DMS 273 treated with DMSO at 0.1 percent for 48 hours (cell line): ENCODE results near the gene MYO16.

Source experiments
- DNase-seq: peaks from one replicate; lab custom pipeline; 2025; lab: John Stamatoyannopoulos, UW

The MYO16 gene

DNA sequence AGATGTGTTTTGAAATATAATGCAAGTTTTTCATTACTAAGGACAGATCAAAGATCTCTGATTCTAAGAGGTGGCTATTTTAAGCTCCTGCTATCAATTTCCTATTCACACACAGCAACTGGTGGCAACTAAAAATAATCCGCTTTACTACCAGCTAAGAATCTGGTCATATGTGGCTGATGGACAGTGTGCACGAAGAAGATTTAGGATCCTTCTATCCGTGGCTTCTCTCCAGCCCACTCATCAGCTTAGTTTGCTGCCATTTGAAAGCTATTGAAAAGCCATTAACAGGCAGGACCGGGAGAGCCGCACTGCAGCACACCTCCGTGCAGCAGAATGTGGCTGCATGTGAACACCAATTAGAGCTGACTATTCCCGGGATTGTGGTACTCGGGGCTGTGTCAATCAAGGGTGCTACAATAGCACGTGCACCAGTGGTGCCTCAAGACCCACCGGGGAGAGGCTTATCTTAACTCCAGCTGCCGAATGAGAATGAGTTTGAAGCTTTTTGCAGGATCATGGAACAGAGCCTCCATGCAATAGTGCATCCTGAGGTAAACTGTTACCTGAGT lies at the start of gene MYO16:
Gene MYO16 (plus strand): TSS at position 431 of the 572 bp plus-strand sequence. CDS start 234 bp downstream, outside the sequence.
- no peak for DNase-seq

DNA sequence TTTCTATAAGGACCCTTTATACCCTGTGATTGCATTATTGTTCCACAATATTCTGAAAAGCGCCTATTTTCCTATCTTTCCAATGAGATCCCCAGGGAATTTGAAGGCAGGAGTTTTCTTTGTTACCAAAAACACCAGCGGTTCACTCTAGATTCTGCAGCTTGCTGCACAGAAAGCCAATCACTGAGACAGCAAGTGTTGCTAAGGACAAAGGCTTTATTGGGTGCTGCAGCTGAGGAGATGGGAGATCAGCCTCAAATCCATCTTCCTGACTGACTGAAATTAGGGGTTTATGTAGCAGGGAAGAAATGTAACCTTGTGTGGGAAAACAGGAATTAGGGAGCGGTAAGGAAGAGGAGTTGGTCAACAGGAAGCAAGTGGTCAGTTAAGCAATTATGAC lies 42.6 kb upstream of the MYO16 start:
- DNase-seq = no peak

DNA sequence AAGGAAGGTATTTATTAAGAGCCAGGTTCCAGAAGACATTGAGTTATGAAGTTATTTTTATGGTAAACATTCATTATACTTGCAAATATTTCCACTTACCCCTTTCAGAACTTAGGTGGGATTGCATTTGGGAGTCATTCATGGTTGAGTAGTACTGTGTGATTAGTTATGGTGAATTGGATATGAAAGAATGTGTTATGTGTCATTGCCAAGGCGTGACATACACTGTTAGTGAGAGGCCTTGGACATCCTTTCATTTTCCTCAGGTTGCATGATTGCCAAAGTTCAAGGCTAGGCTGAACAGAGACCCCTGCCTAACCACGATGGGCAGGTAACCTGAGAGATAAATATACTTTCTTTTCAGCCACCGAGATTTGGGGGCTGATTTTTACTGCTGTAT lies 40.9 kb upstream of the MYO16 start:
- DNase-seq = no peak

DNA sequence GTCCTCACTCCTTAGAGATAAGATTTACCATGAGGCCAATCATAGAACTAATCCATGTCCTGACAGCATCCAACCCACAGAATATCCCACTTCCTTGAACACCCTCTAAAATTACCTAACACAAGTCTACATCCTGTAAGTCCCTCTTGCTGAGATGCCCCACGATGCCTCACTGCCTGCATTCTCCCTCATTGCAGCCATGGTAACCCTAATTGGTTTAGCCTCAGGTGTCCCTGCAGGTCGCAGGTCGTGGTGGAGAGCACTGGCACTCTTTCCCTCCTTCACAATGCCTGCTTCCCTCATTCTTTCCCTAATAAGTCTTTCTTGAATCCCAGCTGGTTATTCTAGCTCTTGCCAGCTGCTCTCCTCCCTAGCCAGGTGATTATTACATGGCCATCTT lies 35.3 kb upstream of the MYO16 start:
- DNase-seq = no peak

GRCh38 chr13:108595436-108596274 lies 33.8 kb upstream of the MYO16 start:
- no peak for DNase-seq

DNA sequence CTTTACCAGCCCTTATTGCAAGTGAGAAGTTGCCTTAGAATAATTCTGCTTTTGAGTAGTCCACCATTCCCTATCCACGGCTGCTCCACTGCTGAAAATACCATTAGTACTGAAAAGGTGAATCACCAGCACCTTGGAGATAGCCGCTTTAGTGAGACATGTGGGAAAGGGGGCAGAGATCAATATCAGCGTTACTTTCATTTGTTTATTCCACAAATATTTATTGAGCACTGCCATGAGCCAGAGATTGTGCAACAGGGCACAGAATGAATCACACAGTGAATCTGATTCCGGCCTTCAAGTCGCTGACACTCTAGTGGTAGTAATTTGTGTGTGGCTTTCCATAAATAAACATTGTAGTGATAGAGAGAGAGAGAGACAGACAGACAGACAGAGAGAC lies 31.5 kb upstream of the MYO16 start:
- no peak for DNase-seq

GRCh38 chr13:108606424-108606823 lies 23.0 kb upstream of the MYO16 start:
- DNase-seq = no peak

DNA sequence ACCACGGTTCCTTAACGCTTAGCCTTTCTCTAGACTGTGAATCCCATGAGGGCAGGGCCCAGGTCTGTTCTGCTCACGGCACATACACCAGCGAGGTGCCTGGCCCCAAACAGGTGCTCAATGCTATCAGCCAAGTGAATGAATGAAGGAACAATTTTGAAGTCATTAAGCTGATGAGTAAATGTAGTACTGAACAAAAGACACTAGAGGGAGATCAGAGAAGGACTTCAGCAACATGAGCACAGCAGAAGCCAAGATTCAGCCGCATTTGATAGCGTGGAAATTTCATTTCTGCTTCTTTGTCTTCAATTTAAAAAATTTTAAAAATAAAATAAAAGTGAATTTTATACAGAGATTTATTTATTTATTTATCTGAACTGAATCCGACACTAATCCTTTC lies 20.1 kb upstream of the MYO16 start:
- no peak for DNase-seq

DNA sequence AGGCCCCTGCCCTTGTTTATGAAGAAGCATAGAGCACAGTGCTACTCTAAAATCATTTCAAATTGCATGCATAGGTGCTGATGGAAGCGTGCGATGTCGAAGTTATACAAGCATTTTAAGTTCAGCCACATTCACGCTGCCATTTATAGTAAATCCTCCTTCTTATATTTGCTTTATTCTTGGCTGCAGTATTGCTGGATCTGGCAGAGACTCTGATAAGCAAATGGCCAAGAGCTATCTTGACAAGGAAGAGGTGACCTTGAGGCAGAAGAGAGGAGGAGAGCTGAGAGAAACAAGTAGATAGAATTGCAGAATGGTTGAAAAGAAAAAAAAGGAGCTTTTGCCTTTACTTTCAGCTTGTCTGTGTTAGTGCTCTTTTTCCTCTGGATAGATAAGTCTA lies 18.9 kb upstream of the MYO16 start:
- no peak for DNase-seq

DNA sequence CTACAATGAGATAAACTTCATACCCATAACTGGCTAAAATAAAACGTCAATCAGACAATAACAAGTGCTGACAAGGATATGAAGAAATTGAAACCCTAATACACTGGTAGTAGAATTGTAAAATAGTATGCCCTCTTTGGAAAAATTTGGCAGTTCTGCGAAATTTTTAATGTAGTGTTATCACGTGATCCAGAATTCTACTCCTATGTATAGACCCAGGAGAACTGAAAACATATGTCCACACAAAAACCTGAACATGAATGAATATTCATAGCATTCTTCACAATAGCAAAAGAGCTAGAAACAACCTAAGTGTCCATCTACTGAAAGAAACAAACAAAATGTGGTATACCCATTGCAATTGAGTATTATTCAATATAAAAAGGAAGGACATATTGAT lies 14.2 kb upstream of the MYO16 start:
- DNase-seq = no peak

DNA sequence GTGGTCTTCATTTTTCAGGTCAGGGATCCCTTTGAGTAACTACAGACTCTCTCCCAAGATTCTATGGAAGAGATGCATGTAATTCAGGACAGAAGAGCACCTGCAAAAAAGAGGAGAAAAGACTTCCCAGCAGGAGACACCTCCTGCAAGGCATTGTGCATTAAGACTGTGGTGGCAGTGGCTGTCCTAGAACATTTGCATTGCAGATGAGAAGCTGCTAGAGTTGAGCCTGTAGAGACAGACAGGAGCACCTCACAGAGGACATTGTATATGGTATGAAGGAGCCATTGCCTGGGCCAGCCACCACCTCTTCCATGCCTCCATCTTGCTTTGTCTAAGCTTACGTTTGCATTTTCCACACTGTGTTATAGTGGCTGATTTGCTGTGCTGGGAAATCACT lies 11.2 kb upstream of the MYO16 start:
- no peak for DNase-seq

DNA sequence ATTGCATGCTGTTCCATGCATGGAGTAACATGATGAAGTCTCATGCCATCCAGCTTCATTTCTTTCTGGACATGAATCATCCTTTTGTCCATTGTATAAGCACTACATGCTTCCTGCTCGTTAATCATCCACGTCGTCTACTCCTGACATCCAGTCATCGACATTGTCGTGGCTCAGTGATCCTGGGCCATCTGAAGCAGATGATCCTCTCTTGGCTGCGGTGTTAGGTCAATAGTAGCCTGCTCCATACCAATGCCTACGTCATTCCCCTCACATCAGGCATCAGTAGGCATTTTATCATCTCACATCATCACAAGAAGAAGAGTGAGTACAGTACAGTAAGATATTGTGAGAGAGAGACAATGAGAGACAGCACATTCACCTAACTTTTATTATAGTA lies 7.9 kb upstream of the MYO16 start:
- DNase-seq = no peak

GRCh38 chr13:108624108-108624507 lies 5.3 kb upstream of the MYO16 start:
- no peak for DNase-seq

- DNase-seq = no peak
Measured at GRCh38 chr13:108624979-108625378, 4.4 kb upstream of the MYO16 start.

GRCh38 chr13:108629988-108630387 lies 577 bp downstream of the MYO16 start:
- DNase-seq = no peak

GRCh38 chr13:108632649-108633167 lies 3.3 kb downstream of the MYO16 start:
- no peak for DNase-seq

DNA sequence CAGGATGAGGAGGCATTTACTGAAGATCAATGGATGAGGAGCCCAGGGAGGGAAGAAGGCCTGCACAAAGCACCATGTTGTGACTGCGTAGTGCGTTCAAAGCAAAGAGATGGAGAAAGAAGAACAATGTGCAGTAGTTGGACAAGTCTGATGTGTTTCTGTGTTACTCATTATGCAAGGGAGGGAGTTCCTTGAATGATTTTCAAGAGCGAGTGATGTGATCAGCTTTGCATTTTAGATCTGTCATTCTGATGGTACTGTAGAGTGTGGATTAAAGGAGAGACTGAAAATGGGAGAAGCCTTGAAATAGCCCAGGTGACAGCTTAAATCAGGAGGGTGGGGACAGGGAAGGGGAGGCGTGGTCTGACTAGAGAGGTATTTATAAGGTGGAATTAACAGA lies 9.5 kb downstream of the MYO16 start:
- DNase-seq = no peak

- DNase-seq = no peak
Measured at GRCh38 chr13:108643646-108644353, 14.4 kb downstream of the MYO16 start.

DNA sequence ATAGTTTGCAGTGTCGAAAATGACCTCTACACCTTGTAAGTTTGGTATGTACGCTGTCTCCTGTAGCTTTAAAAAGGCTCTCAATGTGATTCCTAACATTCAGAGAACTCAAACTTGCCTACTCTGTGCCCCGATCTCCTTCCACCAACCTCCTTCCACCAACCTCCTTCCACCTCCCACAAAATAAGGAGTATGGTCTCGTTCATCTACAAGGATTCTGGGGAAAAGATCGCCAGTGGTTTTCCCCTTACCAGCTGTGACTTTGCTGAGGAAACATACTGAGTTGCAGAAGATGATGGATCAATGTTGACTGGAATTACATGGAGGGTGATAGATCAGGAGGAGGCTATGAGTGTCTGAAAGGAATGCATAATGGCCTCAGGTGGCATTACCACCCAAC lies 16.0 kb downstream of the MYO16 start:
- DNase-seq = no peak

DNA sequence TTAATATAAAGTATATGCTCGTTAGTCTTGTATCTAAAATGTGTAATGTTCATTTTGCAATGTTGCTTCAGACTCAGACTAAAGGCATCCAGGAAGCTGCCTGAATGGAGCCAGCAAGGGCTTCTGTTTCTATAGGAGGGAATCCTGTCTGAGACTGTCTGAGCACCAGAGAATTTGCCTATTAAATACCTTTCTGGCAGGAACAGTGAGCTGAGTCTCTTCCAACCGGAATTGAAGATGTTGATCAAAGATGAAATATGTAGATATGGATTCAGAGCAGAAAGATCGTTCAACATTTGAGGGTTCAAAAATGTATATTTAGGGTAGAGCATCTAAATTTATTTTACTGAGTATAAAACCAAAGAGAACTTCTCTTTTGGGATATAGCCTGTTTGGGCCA lies 20.9 kb downstream of the MYO16 start:
- DNase-seq = no peak

- no peak for DNase-seq
Measured at GRCh38 chr13:108656742-108657141, 27.3 kb downstream of the MYO16 start.

- no peak for DNase-seq
Measured at GRCh38 chr13:108657519-108657918, 28.1 kb downstream of the MYO16 start.

DNA sequence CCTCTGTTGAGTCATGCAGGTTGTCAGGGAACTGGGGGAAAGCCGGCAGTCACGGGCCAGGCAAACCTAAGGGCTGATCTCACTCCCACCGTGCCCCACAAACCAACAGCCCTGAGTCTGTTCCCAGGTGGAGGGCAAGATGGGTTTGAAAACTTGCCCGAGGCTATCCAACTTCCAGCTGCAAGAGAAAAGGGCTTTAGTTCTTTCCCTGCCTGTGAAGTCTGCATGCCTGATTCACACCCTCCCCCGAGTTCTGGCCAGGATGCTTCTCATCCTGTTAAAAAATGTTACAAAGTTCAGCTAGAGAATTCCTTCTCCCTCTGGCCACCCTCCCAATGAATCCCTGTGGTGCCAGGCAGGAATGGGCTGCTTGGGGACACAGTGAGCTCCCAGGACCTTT lies 33.1 kb downstream of the MYO16 start:
- DNase-seq = no peak
